HG02885 (cell line): ENCODE data around the gene OGN.

Experiments
- ATAC-seq: cut with Tn5 transposase; IDR thresholded peaks from one replicate; pipeline ENCODE4 v1.9.1; 2021; ENCODE audit warnings: mild to moderate bottlenecking; ENCODE audit not compliant: unreplicated experiment, poor library complexity

Gene OGN

GRCh38 chr9:92406477-92406876 lies 2.1 kb upstream of the OGN start:
- ATAC-seq: peak; percentile 76

GRCh38 chr9:92405818-92406217 lies 1.4 kb upstream of the OGN start:
- no peak for ATAC-seq

GRCh38 chr9:92402826-92403745 lies 1.3 kb downstream of the OGN start:
- no peak for ATAC-seq

- no peak for ATAC-seq
Measured at GRCh38 chr9:92402360-92402759, 2.0 kb downstream of the OGN start.

GRCh38 chr9:92397853-92398252 lies 6.5 kb downstream of the OGN start:
- ATAC-seq: no peak

GRCh38 chr9:92395617-92396016 lies 8.8 kb downstream of the OGN start:
- no peak for ATAC-seq

DNA sequence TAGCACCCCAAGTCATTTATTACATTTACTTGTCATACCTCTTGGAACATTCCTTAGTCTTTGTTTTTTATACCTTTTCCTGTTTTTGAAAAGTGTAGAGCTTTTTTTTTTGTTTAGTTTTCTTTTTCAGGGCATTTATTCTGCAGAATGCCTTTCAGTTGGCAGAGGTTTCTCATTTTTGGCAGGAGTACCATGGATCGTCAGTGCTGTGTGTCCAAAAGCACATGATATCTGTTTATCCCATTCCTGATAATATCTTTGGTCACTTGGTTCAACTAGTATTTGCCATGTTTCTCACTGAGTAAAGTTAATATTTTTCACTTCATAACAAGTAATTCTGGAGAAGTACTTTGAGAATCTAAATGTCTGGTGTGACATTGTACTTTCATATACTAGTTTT lies 10.7 kb downstream of the OGN start:
- ATAC-seq: no peak

DNA sequence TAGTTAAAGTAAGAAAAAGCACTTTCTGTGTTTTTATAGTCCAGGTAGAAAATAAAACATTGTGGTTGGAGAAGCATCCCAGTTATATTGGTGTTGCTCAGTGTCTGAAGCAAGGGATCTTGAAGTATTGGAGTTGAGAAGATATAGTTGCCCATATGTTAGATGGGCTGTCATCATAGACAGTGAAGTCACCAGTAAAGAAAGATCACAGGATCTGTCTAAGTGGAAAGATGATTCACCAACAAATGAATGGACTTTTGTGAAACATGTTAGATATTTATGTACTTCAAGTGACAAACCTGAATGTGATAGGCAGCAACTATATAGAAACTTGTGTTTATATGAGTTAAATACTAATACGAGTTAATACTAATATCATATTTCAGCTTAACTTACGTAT lies 11.7 kb downstream of the OGN start:
- ATAC-seq: no peak

- no peak for ATAC-seq
Measured at GRCh38 chr9:92385953-92386352, 18.4 kb downstream of the OGN start.

- no peak for ATAC-seq
Measured at GRCh38 chr9:92385477-92385876, 18.9 kb downstream of the OGN start.

DNA sequence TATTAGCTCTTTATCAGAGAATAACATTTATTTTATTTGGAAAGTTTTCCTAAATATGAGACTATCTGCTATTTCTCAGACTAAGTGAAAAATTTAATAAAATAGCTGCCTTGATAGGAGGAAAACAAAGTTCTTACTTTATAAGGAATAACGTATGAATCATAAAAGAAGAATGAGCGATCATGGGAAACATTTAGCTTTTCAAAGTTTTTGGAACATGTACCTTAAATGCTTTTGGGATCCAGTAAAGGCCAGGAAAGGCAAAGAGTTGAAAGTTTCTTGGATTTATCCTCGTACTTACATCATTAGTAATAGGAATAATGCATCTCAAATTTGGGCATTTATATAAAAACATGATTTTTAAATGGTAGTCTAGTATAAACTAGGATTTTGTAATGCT lies 19.4 kb downstream of the OGN start:
- no peak for ATAC-seq

- ATAC-seq: no peak
Measured at GRCh38 chr9:92384375-92384774, 20.0 kb downstream of the OGN start.

- no peak for ATAC-seq
Measured at GRCh38 chr9:92381775-92382174, 22.6 kb downstream of the OGN start.

DNA sequence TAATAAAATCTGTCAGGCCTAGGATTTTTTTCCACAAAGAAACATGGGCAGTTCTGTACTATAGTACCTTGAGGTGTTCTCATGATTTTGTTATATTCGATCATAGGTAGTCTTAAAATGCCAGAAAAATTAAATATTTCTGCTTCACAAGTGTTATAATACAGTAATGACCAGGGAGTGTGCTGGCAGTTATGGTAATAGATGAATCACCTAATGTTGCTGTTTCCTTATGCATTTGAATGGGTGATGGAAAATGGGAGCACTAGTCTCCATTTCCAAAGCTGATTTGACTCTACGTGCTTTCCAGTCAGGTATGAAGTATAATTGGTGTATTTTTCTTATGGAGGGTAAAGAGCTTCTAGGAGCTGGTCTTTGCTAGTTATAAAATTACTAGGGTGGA lies 23.8 kb downstream of the OGN start:
- no peak for ATAC-seq

- no peak for ATAC-seq
Measured at GRCh38 chr9:92378865-92379560, 25.4 kb downstream of the OGN start.

- ATAC-seq: no peak
Measured at GRCh38 chr9:92377876-92378275, 26.5 kb downstream of the OGN start.

DNA sequence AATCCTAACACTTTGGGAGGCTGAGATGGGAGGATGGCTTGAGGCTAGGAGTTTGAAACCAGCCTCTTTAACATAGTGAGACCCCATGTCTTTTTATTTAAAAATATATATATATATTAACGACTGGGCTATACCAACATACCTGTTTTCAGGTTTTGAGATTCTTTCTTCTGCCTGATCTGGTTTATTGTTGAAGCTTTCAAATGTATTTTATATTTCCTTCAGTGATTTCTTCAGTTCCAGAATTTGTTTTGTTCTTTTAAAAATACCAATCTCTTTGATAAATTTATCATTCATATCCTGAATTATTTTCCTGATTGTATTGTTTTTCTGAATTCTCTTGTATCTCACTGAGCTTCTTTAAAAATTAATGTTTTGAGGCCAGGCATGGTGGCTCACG lies 31.2 kb downstream of the OGN start:
- ATAC-seq: no peak

DNA sequence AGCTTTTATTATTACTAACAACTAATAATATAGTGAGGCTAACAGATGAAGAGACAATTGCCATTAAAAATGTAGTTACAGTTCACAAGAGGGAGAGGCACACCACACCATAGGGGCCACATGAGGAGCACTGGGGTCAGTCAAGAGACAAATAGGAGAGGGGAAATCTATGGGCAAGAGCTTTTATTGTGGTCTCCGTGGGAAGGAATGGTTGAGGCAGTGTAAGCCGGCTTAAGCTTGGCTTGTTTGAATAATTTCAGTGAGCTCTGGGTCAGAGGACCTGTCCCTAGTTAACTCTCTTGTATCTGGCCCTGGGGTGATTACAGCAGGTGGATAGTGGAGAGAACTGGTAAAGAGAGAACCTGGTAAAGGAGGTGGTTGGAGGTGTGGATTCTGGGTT lies 35.3 kb downstream of the OGN start:
- no peak for ATAC-seq

GRCh38 chr9:92360083-92360482 lies 44.3 kb downstream of the OGN start:
- no peak for ATAC-seq

DNA sequence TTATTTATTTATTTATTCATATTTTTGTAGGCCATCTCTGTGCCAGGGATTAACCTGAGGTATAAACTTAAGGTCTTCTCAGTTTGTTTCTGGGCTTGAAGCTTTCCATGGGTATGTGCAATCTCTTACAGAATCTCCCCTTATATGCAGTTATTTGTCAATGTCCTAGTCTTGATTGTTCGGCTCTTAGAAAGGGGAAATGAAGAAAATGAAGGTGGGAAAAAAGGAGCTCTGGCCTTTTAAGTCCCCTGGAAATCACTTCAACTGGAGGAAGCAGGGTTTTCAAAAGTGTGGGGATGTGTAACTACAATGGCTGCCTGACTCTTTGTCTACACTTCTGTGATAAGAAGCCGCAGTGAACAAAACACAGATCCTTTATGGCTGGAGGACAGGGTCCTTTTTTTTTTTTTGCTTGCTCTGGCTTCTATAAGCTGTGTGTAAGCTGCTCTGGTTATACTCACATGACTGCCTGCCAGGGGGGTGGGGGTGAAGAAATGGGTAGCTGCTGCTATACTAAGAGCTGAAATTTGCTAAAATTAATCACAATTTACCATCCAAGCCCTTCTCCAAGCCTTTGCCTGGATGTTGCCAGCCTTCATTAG lies 44.9 kb downstream of the OGN start:
- ATAC-seq: no peak

DNA sequence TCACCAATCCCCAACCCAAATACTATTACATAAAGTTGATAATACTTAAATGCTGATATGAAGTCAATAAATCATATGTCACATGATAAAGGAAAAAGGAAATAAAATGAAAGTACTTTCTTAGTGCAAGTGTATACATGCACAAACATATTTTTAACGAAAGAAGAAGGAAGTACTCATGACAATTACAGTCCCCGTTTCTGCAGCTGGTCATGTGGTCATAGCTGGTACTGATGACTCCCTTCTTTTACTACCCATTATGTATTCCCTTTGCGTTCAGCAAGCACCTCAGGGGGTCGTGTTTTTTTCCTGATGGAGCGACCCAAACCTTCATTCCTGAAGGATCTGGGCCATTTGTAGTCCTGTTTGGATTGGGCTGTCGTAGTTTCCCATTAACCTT lies 51.3 kb downstream of the OGN start:
- ATAC-seq: no peak
